Activated CD8-positive, alpha-beta memory T cell treated with anti-CD3 and anti-CD28 coated beads for 1 hour (primary cell): ENCODE data around the gene TIAM2.
"Not testable (repeated sequence)": the region's sequence is repeated elsewhere in the genome, so short reads cannot be mapped to it uniquely, and the experiment has no call there.

Source experiments
- DNase-seq, 2 donors: peaks; one replicate each; pipeline ENCODE4 v3.0.0-alpha.2; 2020; ENCODE audit warnings: low read depth in 1 of 2; ENCODE audit errors: extremely low read depth in 1 of 2

Gene TIAM2

DNA sequence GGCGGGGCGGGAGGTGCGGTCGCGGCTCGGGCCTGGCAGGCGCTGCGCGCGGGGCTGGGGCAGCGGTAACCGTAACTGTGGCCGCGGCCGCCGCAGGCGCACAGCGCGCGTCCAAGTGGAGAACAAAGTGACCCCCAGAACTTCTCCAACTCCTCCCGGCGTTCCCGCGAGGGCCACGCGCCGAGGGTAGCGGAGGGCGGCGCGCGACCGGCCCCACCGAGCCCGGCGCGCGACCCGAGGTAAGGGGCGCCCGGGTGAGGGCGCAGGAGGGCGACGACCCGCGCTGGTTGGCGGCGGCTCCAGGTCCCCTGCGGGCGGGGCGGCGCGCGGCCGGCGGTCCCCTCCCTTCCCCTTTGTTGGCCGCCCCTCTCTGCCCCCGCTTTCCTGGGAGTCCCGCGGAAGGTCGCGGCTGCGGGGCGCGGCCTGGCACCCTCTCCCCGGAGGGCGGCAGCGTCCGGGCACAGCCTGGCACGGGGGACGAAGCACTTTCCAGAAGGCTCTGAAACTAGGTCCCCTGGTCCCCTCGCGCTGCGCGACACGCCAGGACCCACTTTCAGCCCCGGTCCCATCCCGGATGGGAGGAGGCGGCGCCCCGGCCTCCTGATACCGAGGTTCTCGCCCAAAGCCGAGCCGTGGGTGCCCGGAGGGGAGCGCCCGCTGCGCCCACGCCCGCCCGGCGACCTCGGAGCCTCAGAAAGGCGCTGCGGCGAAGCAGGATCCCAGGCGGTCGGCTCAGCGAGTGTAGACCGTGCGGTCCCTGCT lies at the start of gene TIAM2:
Gene TIAM2 (plus strand): TSS at position 62 of the 762 bp plus-strand sequence. CDS start 133,909 bp downstream, outside the sequence.
- no peak for DNase-seq

DNA sequence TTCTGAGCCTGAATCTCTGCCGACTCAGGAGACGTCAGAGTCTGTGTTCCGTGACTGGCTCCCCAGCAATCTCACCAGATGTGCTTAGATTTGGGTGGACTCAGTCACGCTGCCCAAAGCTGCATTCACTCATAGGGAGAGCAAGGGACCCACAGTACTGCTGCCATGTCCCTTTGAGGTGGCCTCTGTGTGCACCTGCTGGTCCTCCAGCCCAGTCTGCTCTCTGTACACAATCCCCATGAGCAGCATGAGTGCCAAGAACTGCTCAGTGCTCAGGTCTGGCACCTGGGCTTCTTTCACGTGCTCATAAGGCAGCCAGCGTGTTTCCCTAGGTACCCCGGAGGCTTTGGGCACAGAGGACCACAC lies 44.2 kb upstream of the TIAM2 start:
- DNase-seq, result no peak

DNA sequence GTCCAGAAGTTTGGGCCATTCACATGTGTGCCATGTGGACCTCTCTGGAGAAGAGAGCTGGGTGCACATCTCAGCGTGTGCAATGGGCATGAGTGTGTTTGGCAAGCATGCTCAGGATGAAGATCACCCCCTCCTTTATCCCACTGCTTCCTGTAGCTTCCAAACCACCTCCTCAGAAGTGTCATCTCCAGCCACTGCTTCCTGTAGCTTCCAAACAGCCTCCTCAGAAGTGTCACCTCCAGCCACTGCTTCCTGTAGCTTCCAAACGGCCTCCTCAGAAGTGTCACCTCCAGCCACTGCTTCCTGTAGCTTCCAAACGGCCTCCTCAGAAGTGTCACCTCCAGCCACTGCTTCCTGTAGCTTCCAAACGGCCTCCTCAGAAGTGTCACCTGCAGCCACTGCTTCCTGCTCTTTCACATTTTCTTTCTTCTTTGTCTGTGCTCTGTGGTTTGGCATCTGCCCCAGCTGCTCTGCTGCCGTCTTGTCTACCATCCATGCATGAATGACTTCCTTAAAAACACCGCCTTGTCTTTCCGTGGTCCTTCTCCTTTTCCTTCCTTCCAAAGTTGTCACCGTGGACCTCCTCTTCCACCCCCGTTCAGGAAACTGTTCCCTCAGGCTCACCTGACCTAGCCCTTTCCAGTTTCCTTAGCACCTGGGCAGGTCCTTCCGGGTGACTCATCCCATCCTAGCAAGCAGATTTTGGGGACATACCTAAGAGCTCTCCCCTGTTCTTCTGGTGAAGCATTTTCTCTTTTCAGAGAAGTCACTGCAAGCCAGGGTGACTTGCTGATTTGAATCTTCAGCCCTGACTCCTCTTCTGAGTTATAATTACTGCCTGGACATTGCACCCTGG lies 43.5 kb upstream of the TIAM2 start:
- DNase-seq, result no peak

DNA sequence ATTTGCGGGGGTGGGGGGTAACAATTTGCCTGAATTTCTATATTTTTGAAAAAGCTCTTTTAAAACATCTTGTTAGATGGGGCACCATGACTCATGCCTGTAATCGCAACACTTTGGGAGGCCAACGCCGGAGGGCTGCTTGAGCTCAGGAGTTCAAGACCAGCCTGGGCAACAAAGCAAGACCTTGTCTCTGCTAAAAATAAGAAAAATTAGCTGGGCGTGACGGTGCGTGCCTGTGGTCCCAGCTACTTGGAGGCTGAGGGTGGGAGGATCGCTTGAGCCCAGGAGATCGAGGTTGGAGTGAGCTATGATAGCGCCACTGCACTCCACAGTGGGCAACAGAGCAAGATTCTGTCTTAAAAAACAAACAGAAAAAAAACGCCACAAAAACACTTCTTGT lies 41.5 kb upstream of the TIAM2 start:
- no peak for DNase-seq

DNA sequence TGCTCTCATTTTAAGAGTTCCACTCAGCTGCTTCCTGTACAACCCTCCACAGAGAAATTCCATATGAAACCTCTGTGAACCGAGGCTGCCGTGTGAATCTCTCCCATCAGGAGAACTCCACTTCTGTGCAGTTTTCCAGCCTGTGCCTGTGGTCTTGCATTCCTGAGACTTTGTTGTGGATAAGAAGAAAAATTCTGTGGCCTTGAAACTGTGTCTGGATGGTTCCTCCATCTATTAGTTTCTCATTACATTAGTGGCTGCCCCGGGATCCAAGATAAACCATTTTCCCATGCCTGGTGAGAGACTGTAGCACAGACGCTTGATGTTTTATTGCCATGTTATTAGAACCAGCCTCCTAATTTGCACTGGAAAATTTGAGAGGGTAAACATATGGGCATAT lies 40.8 kb upstream of the TIAM2 start:
- DNase-seq, result no peak

DNA sequence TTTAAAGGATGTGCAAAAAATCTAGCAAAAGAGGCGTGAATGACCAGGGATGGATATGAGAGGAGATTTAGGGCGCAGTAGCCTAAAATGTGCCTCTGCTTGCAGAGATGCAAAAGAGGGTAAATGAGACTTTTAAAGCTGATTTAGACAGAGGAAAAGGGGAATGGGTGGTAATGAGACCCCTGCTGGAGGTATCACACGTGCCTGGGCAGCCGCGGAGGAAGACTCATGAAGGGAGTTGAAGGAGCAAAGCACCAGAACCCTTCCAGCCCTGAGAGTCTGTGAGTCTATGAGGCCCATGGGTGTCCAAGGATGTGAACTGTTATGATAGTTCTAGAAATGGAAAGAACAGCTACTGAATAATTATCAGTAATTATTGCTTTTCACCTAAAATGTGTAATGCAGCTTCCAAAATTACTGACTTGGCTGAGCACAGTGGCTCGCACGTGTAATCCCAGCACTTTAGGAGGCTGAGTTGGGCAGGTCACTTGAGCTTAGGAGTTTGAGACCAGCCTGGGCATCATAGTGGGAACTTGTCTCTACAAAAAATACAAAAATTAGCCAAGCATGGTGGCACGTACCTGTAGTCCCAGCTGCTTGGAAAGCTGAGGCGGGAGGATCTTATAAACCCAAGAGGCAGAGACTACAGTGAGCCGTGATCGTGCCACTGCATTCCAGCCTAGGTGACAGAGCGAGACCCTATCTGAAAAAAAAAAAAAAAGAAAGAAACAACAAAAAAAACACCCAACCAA lies 38.2 kb upstream of the TIAM2 start:
- no peak for DNase-seq

DNA sequence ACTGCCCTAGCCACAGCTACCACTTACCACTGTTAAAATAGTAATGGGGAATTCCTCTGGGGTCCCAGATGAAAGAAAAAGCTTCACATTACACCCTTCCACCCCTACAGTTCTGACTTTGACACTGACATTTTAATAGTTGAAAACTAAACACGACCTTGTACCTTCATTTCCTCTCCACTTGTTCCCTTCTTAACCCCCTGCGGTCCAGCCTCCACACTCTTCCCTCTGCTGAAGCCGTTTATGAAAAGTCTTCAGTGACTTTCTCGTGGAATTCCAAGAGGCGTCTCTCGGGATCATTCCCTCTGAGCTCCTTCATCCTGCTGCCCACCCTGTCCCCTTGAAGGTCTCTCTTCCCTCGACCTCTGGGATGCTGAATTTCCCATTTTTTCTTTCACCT lies 36.6 kb upstream of the TIAM2 start:
- DNase-seq, result no peak

DNA sequence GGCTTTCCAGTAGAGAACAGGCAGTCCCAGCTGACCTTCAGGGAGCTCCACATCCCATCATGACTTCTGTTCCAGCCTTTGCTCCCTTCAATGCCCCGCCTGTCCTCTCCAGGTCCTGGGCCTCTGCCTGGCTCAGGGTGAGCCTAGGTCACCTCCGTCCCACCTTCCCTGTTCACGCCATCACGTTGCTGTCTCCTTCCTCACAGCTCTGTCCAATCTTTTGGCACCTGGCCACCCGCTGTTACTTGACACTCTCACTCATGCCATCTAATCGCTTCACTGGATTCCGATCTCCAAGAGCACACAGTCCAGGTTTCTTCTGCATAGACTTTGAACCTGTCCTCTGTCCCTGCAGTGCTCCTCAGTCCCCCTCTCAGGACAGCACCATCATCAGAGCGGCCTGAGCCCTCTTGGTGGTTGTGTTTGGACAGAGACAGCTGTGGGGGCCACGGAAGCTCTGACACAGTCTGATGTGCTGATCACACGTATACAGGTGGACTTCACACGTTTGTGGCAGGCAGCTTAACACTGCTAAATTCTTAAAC lies 34.7 kb upstream of the TIAM2 start:
- no peak for DNase-seq

DNA sequence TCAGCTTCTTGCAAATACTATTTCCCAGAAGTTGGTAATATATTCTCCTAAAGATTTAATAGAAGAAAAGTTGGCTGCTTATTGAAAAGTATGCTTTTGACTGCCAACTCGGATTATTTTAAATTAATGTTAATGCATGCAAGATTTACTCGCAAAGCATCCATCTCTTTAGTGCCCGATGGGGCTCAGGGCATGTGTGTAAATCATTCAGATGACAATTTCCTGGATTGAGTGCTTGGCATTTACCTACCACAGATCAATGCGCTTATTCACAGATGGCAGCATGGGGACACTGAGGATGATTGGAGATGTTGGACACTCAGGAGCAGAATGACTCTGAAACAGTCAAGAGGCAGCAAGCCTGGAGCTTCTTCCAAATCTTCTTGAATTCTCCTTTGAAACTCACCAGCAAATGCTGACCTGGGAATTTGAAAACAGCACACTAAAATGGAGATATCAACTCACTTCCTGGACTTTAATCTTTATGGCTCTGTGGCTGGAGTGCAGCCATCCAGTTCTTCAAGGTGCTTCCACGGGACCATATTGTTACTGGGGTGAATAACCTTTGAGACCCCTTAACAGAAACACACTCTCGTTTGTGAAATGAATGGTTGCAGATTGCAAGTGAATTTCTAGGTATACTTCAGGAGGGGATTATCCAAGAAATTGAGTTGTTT lies 34.1 kb upstream of the TIAM2 start:
- no peak for DNase-seq

DNA sequence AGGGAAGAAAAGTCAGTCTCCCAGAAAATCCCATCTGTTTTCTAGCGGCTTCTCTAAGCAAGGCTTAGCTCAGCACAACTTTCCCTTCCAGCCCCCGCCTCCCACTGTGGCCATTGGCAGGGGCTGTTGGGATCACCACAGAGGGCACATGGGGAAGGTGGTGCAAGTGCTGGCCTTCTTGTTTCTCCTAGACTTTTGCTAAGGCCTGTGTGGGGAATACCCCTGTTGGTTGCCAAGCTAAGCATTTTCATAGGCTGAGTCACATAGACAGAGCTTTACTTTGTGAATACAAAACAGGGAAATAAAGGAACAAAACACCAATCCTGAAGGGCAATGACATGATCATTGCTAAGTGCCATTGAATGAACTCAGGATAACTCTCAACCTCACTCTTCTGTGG lies 32.4 kb upstream of the TIAM2 start:
- no peak for DNase-seq

DNA sequence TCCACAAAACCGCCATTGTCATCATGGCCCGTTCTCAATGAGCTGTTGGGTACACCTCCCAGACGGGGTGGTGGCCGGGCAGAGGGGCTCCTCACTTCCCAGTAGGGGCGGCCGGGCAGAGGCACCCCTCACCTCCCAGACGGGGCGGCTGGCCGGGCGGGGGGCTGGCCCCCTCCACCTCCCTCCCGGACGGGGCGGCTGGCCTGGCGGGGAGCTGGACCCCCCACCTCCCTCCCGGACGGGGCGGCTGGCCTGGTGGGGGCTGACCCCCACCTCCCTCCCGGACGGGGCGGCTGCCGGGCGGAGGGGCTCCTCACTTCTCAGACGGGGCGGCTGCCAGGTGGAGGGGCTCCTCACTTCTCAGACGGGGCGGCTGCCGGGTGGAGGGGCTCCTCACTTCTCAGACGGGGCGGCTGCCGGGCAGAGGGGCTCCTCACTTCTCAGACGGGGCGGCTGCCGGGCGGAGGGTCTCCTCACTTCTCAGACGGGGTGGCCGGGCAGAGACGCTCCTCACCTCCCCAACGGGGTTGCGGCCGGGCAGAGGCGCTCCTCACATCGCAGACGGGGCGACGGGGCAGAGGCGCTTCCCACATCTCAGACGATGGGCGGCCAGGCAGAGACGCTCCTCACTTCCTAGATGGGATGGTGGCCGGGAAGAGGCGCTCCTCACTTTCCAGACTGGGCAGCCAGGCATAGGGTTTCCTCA lies 28.9 kb upstream of the TIAM2 start:
- DNase-seq, result not testable (repeated sequence)

DNA sequence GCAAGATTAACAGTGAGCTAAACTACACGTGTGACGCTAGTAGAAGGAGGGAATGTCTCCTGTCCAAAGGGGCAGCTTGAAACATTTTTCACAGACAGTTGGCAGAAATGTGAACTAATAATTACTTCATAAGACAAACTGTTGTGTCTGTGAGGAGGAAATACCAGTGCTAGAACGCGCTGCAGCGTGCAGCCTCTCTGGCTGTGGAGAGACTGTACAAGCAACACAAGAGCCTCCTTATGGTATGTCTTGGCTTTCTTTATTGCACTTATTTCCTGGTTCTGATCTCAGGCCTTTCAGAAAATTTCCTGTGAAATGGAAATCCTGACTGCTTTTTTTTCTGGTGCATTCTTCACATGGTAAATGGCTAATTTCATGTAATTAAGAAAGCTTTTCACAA lies 25.3 kb upstream of the TIAM2 start:
- no peak for DNase-seq

DNA sequence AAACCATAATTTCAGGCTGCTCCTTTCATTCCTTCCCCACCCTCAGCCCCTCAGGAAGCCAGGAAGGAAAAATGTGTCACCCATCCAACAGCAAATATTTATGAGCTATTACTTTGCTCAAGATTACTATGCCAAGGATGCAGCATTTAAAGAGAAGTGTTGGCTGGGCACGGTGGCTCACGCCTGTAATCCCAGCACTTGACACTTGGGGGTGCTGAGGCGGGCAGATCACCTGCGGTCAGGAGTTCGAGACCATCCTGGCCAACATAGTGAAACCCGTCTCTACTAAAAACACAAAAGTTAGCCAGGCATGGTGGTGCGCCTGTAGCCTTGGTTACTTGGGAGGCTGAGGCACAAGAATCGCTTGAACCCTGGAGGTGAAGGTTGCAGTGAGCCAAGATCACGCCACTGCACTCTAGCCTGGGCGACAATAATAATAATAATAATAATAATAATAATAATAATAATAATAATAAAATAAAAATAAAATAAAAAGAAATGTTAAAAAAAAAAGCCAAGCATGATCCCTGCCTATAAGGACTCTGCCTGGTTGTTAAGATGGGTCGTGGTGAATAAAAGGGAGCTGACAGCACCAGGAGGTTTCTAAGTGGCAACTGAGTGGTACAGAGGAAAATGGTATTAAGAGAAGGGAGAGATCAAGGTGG lies 20.5 kb upstream of the TIAM2 start:
- no peak for DNase-seq

DNA sequence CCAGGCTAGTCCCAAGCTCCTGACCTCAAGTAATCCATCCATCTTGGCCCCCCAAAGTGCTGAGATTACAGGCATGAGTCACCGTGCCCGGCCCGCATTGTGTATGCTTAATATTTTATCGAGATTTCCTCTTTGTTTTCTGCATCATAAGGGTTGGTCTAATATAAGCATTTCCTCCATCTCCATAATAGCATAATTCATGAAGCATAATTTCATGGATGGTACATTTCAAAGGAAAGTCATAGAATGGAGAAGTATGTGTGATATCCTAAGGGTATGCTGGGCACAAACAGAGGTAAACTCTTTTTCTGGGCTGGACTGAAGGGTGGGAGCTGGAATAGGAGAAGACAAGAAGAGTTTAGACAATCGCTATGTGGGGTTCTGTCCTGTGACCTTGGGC lies 17.5 kb upstream of the TIAM2 start:
- DNase-seq, result no peak

DNA sequence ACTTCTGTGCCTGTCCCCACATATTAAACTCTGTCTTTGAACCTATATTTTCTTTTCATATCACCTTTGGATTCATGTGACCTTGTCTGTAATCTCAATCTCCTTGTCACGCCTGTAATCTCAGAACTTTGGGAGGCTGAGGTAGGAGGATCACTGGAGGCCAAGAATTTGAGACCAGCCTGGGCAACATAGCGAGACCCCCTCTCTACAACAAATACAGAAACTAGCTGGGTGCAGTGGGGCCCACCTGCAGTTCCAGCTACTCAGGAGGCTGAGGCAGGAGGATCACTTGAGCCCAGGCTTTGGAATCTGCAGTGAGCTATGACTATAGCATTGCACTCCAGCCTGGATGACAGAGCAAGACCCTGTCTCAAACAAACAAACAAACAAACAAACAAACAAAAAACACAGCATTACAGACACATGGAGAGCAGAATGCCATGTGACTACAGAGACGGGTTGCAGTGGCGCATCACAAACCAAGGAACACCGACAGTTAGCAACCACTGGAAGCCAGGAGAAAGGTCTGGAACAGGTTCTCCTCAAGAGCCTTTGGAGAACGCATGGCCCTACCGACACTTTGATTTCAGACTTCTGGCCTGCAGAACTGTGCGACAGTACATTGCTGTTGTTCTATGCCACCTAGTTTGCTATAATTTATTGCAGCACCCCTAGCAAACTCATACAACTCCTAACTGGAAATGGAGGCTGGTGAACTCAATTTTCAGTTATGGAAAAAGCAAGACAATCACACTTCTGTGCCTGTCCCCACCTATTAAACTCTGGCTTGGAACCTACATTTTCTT lies 14.6 kb upstream of the TIAM2 start:
- DNase-seq, result no peak

DNA sequence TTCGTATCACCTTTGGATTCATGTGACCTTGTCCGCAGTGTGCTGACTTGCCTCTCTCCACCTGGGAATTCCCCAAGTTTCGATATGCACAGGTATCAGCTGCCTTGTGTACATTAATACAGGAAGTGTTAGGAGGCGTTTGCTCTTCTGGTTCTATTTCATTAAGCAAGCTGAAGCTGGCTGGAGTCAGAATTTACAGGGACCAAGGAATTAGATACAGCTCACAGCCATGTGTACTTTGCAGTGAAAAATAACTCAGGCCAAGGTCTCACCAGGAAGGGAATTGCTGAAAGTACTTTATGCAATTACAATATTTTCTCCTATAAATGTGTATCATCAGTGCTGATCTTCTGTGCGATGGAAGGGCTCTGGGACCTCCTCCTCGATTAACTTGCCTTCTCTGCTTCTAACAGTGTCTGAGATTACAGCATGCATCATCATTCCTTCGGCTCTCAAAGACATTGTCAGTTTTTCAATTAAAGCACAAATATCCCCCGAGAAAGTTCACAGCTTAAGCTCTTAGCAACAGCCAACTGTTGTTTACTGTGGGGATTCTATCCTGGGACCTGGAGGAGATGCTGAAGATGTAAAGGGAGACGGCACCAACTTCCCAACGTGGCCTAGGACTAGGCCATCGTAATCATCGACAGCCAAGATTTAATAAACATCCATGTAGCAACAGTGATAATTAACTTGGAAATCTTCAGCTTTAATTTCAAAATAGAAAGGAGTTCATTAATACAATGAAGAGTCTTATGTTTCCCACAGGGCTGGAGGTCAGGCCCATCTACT lies 13.8 kb upstream of the TIAM2 start:
- no peak for DNase-seq

DNA sequence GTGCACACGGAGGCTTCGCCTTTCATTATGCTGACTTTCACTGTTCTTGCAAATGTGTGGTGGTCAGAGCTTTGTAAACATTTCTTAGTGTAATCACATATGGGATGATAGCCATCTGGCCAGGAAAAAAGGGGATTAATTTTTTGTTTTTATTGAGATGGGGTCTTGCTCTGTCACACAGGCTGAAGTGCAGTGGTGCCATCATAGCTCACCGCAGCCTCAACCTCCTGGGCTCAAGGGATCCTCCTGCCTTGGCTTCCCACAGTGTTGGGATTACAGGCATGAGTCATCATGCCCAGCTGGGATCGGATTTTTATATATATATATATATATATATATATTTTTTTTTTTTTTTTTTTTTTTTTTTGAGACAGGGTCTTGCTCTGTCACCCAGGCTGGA lies 11.0 kb upstream of the TIAM2 start:
- no peak for DNase-seq

DNA sequence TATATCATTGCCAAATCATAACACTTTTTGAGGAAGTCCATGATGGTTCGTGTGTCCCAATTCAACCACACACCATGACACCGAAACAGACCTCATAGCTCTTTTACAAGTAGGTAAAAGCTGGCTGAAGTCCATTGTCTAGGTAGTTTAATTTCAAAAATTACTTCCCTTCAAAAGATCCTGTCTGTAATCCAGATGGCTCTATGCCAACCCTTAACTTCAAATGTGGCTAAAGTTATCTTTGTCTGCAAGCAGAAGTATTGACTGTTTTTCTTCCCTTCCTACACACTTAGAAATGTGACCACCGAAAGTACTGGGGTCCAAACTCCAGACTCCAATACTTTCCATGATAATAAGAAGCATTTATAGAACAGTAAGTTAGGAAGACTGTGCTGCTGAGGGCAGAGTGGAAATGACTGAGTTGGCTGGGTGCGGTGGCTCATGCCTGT lies 8.3 kb upstream of the TIAM2 start:
- DNase-seq, result no peak
